OCI-LY3 (cell line): ENCODE results near the gene SPOCK1.

Experiments used
- EZH2phosphoT487 ChIP-seq: fragments of 200-600 bp; shearing (Covaris generic); IDR thresholded peaks from 2 replicates; pipeline ENCODE4 v1.6.1; 2018; ENCODE audit warnings: antibody characterized with exemption, mixed run types, low read depth
- TF ChIP-seq, protein P1 (sequence below): fragments of 200-600, 300-600 bp; sonication (generic); IDR thresholded peaks from 2 replicates; pipeline ENCODE4 v1.5.1; 2014; ENCODE audit warnings: antibody characterized with exemption, low read length, low read depth

GRCh38 chr5:137181667-137182066 lies 317.5 kb downstream of the SPOCK1 start:
- TF ChIP-seq, protein P1, sequence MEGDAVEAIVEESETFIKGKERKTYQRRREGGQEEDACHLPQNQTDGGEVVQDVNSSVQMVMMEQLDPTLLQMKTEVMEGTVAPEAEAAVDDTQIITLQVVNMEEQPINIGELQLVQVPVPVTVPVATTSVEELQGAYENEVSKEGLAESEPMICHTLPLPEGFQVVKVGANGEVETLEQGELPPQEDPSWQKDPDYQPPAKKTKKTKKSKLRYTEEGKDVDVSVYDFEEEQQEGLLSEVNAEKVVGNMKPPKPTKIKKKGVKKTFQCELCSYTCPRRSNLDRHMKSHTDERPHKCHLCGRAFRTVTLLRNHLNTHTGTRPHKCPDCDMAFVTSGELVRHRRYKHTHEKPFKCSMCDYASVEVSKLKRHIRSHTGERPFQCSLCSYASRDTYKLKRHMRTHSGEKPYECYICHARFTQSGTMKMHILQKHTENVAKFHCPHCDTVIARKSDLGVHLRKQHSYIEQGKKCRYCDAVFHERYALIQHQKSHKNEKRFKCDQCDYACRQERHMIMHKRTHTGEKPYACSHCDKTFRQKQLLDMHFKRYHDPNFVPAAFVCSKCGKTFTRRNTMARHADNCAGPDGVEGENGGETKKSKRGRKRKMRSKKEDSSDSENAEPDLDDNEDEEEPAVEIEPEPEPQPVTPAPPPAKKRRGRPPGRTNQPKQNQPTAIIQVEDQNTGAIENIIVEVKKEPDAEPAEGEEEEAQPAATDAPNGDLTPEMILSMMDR: no peak
- TF ChIP-seq EZH2phosphoT487: no peak
